OCI-LY3 (cell line): ENCODE results near the gene CAB39.
"Not testable (repeated sequence)": the region's sequence is repeated elsewhere in the genome, so short reads cannot be mapped to it uniquely, and the experiment has no call there.

Experiments
- H2AFZ ChIP-seq: fragments of 200-600, 300-600 bp; shearing (Covaris generic); 2 replicates; pipeline ENCODE4 v1.6.0; 2014; ENCODE audit warnings: antibody characterized with exemption, low read depth, low read length
- H3K27ac ChIP-seq: fragments of 200-600, 300-600 bp; sonication (generic); 2 replicates; pipeline ENCODE4 v1.5.1; 2014; ENCODE audit warnings: mild to moderate bottlenecking, low read length, moderate library complexity, mixed read lengths
- H3K27me3 ChIP-seq: fragments of 200-600, 300-600 bp; sonication (generic); 2 replicates; pipeline ENCODE4 v1.6.1; 2014; ENCODE audit warnings: low read depth, low read length, mixed read lengths
- H3K36me3 ChIP-seq: fragments of 200-600, 300-600 bp; sonication (generic); replicated peaks from 2 replicates; pipeline ENCODE3; 2014; ENCODE audit warnings: low read depth, low read length, mixed read lengths
- H3K4me1 ChIP-seq: fragments of 300-600, 200-600 bp; sonication (generic); 2 replicates; pipeline ENCODE4 v1.6.1; 2014; ENCODE audit warnings: low read length, mixed read lengths
- H3K4me2 ChIP-seq: fragments of 200-600, 300-600 bp; sonication (generic); 2 replicates; pipeline ENCODE4 v1.6.1; 2014; ENCODE audit warnings: low read length, mixed read lengths
- H3K4me3 ChIP-seq: fragments of 300-600, 200-600 bp; sonication (generic); 2 replicates; pipeline ENCODE4 v1.5.1; 2014; ENCODE audit warnings: antibody characterized with exemption, mild to moderate bottlenecking, low read length, moderate library complexity
- H3K79me2 ChIP-seq: fragments of 300-600, 200-600 bp; shearing (Covaris generic); 2 replicates; pipeline ENCODE4 v1.6.1; 2014; ENCODE audit warnings: mild to moderate bottlenecking, low read length, mixed read lengths
- H3K9ac ChIP-seq: fragments of 300-600, 200-600 bp; shearing (Covaris generic); 2 replicates; pipeline ENCODE4 v1.6.0; 2014; ENCODE audit warnings: mild to moderate bottlenecking, low read length, moderate library complexity
- H3K9me3 ChIP-seq: fragments of 200-600, 300-600 bp; shearing (Covaris generic); 2 replicates; pipeline ENCODE4 v1.6.1; 2014; ENCODE audit warnings: low read length, mixed read lengths; ENCODE audit not compliant: insufficient read depth
- H4K20me1 ChIP-seq: fragments of 200-600, 300-600 bp; sonication (generic); 2 replicates; pipeline ENCODE4 v1.6.1; 2016; ENCODE audit warnings: low read length, mixed read lengths; ENCODE audit not compliant: insufficient read depth
- CTCF ChIP-seq: fragments of 200-600, 300-600 bp; sonication (generic); IDR thresholded peaks from 2 replicates; pipeline ENCODE4 v1.5.1; 2014; ENCODE audit warnings: antibody characterized with exemption, low read length, low read depth
- EZH2phosphoT487 ChIP-seq: fragments of 200-600 bp; shearing (Covaris generic); IDR thresholded peaks from 2 replicates; pipeline ENCODE4 v1.6.1; 2018; ENCODE audit warnings: antibody characterized with exemption, mixed run types, low read depth

CAB39 gene

DNA sequence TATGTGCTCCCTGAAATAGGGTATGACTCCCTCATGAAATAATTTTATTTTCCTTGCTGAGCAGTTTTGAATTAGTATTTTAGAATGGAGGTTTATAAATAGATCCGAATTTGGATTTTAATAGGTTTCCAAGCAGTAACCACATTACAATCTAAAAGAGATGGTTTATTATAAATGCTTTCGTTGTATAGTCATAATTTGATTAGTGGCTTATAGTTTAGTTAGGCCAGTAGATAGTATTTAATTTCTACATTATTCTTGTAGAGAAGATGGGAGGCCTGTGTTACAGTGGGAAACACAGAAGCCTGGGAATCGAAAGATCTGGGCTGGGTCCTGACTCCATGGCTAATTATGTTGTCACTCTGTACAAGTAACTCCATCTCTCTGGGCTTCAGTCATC, 6.7 kb downstream of the CAB39 start:
- Histone ChIP-seq H3K27ac (no peak overlapping the region), H3K4me1 (peaks cover 42% of the 10 kb centered on the region), H4K20me1 (peaks cover 84% of the 10 kb centered on the region)

DNA sequence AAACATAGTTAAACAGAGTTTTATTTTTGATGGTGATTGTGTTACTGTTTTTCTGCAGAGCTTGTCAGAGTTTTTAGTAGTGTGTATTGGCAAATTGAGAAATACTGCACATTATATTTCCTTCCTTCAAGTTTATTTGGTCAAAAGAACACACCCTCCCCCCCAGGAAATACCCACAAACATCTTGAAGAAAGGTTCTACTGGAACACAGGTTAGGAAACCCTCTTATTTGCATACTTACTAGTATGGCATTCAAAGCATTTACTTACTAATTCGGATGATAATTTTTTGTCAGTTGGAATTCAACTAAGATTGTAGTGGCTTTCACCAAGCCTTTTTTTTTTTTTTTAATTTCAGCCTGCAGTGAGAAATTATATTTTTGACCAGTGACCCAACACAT, 9.1 kb downstream of the CAB39 start:
- Histone ChIP-seq H3K27ac (no peak overlapping the region), H2AFZ (no peak overlapping the region), H4K20me1 (peaks cover 65% of the 10 kb centered on the region), H3K4me3 (no peak overlapping the region), H3K9me3 (no peaks in the 10 kb centered on the region), H3K36me3 (peaks cover 32% of the 10 kb centered on the region), H3K4me1 (peaks cover 27% of the 10 kb centered on the region), H3K9ac (no peak overlapping the region), H3K4me2 (peak overlapping the region; percentile 17; the same call in 1 of the 2 replicates), H3K79me2 (peaks cover 96% of the 10 kb centered on the region), H3K27me3 (no peaks in the 10 kb centered on the region)
- TF ChIP-seq EZH2phosphoT487 (no peak), CTCF (no peak)

More for the DNA sequence above, 6.7 kb downstream of the CAB39 start:
- Histone ChIP-seq H3K9ac (no peak overlapping the region), H3K36me3 (peaks cover 38% of the 10 kb centered on the region), H2AFZ (no peak overlapping the region), H3K79me2 (peaks cover 100% of the 10 kb centered on the region), H3K4me3 (no peak overlapping the region), H3K4me2 (no peak overlapping the region), H3K9me3 (no peaks in the 10 kb centered on the region), H3K27me3 (no peaks in the 10 kb centered on the region)
- TF ChIP-seq EZH2phosphoT487 (no peak), CTCF (no peak)

DNA sequence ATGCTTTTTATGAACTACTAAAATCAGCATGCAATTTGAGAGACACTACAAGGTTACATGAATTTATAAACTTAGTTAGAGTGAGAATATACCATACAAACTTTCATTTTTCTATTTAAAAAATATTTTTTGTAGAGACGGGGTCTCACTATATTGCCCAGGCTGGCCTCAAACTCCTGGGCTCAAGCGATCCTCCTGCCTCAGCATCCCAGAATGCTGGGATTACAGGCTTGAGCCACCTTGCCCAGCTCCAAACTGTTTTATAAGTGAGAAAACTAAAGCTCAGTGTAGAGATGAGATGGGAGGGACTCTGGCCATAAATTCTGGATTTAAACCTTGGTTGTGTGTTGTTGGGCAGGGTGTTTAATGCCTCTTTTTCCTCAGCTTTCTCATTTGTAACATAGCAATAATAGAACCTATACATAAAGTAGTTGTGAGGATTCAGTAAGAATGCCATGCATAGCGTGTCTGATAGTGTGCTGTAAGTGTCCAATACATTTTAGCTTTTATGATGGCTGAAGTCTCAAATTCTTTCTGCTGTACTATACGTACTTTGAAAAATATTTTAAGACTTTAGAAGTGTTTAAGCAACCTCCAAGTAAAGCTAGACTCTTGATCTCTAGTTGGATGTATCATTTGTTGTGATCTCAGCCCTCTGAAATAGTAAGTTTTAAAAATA, 9.7 kb downstream of the CAB39 start:
- no peaks in the 10 kb centered on the region for H3K9me3 ChIP-seq
- H3K79me2 ChIP-seq, result peaks cover 95% of the 10 kb centered on the region
- no peak overlapping the region for H3K9ac ChIP-seq
- H3K4me1 ChIP-seq, result peaks cover 23% of the 10 kb centered on the region
- H3K4me2 ChIP-seq, result no peak overlapping the region
- no peaks in the 10 kb centered on the region for H3K27me3 ChIP-seq
- no peak overlapping the region for H2AFZ ChIP-seq
- TF ChIP-seq EZH2phosphoT487, result no peak
- TF ChIP-seq CTCF, result no peak
- no peak overlapping the region for H3K4me3 ChIP-seq
- peaks cover 34% of the 10 kb centered on the region for H3K36me3 ChIP-seq
- H3K27ac ChIP-seq, result no peak overlapping the region
- H4K20me1 ChIP-seq, result peaks cover 62% of the 10 kb centered on the region

GRCh38 chr2:230723363-230723762, 10.7 kb downstream of the CAB39 start:
- H3K4me3 ChIP-seq, result no peak overlapping the region
- H3K4me2 ChIP-seq, result no peak overlapping the region
- H3K9me3 ChIP-seq, result no peaks in the 10 kb centered on the region
- H4K20me1 ChIP-seq, result peaks cover 52% of the 10 kb centered on the region
- H3K27ac ChIP-seq, result no peak overlapping the region
- H3K36me3 ChIP-seq, result peaks cover 34% of the 10 kb centered on the region
- H3K9ac ChIP-seq, result no peak overlapping the region
- no peaks in the 10 kb centered on the region for H3K27me3 ChIP-seq
- no peak overlapping the region for H2AFZ ChIP-seq
- peaks cover 93% of the 10 kb centered on the region for H3K79me2 ChIP-seq
- H3K4me1 ChIP-seq, result peaks cover 13% of the 10 kb centered on the region
- no peak for TF ChIP-seq EZH2phosphoT487
- no peak for TF ChIP-seq CTCF

- H2AFZ ChIP-seq, result not testable (repeated sequence)
- Histone ChIP-seq H3K36me3 (peaks cover 31% of the 10 kb centered on the region), H3K79me2 (peaks cover 93% of the 10 kb centered on the region)
Observed at GRCh38 chr2:230724957-230725356, 12.3 kb downstream of the CAB39 start.

More at GRCh38 chr2:230724957-230725356, 12.3 kb downstream of the CAB39 start:
- not testable (repeated sequence) for H3K27ac ChIP-seq, H3K4me2 ChIP-seq, H3K27me3 ChIP-seq, H3K9me3 ChIP-seq, H3K9ac ChIP-seq, H3K4me3 ChIP-seq
- H3K4me1 ChIP-seq, result peaks cover 10% of the 10 kb centered on the region
- peaks cover 45% of the 10 kb centered on the region for H4K20me1 ChIP-seq
